IMR-90 (cell line): ENCODE results near the gene CYP46A1.

Source experiments
- CEBPB ChIP-seq: IDR thresholded peaks from 2 replicates; pipeline ENCODE4 v1.6.1; 2012; ENCODE audit warnings: low read depth, low read length, improper control_type of control experiment
- CHD1 ChIP-seq: IDR thresholded peaks from 2 replicates; pipeline ENCODE4 v1.6.1; 2012; ENCODE audit warnings: low read depth, low read length, improper control_type of control experiment
- CTCF ChIP-seq: conservative IDR thresholded peaks from 2 replicates; pipeline ENCODE4 v1.5.1; 2012; ENCODE audit warnings: mild to moderate bottlenecking, low read depth, low read length, improper control_type of control experiment
- ELK1 ChIP-seq: fragments of 150-350 bp; IDR thresholded peaks from 2 replicates; pipeline ENCODE4 v1.6.1; 2016; ENCODE audit warnings: low read depth, mild to moderate bottlenecking, low read length, moderate library complexity, borderline replicate concordance
- FOS ChIP-seq: fragments of 150-350 bp; IDR thresholded peaks from 2 replicates; pipeline ENCODE4 v1.6.1; 2016; ENCODE audit warnings: low read depth, low read length
- MAFK ChIP-seq: IDR thresholded peaks from 2 replicates; pipeline ENCODE4 v1.6.1; 2012; ENCODE audit warnings: low read depth, low read length, improper control_type of control experiment
- MAZ ChIP-seq: IDR thresholded peaks from 2 replicates; pipeline ENCODE4 v1.6.1; 2012; ENCODE audit warnings: low read depth, mild to moderate bottlenecking, low read length, improper control_type of control experiment, moderate library complexity, borderline replicate concordance
- MXI1 ChIP-seq: IDR thresholded peaks from 2 replicates; pipeline ENCODE4 v1.6.1; 2012; ENCODE audit warnings: low read depth, mild to moderate bottlenecking, low read length, moderate library complexity, borderline replicate concordance
- POLR2A ChIP-seq: IDR thresholded peaks from 2 replicates; pipeline ENCODE4 v1.6.1; 2012; ENCODE audit warnings: mild to moderate bottlenecking, low read depth, low read length
- RAD21 ChIP-seq: IDR thresholded peaks from 2 replicates; pipeline ENCODE4 v1.6.1; 2012; ENCODE audit warnings: low read length, improper control_type of control experiment
- RCOR1 ChIP-seq: IDR thresholded peaks from 2 replicates; pipeline ENCODE4 v1.6.1; 2012; ENCODE audit warnings: mild to moderate bottlenecking, low read length, improper control_type of control experiment; ENCODE audit not compliant: insufficient replicate concordance
- RFX5 ChIP-seq: IDR thresholded peaks from 2 replicates; pipeline ENCODE4 v1.8.0; 2012; ENCODE audit warnings: low read depth, mild to moderate bottlenecking, low read length, moderate library complexity

GRCh38 chr14:99732436-99733210 is 48.5 kb downstream of the CYP46A1 start:
- TF ChIP-seq ELK1 (no peak), RCOR1 (no peak), CTCF (no peak), MAZ (no peak), POLR2A (no peak), MXI1 (no peak), MAFK (no peak), RAD21 (no peak), CEBPB (no peak), CHD1 (no peak), RFX5 (no peak), FOS (no peak)
